Uterus (tissue), 4 donors: ENCODE results near the gene ERI2. TPM values are rescaled to one million over a fixed set of nuclear protein-coding genes. Genes with fewer than 3 reads are reported as not detected.

ENCODE experiments used
- DNase-seq, 2 donors: peaks; one replicate each; pipeline ENCODE4 v3.0.0-alpha.2; 2019 to 2020
- H3K27ac ChIP-seq, 2 donors: fragments of 200-600 bp; sonication (generic); 1 replicate in 1 of 2; 2 replicates in 1 of 2; pipeline ENCODE4 v1.5.1; 2016 to 2018
- H3K27me3 ChIP-seq, 2 donors: fragments of 200-600 bp; sonication (generic); one replicate each; pipeline ENCODE4 v1.5.1; 2018 to 2019; ENCODE audit warnings: control low read depth in 1 of 2
- H3K36me3 ChIP-seq, 2 donors: fragments of 200-600 bp; sonication (generic); one replicate each; pipeline ENCODE4 v1.5.1; 2019; ENCODE audit warnings: control low read depth in 1 of 2
- H3K4me1 ChIP-seq, 2 donors: fragments of 200-600 bp; sonication (generic); one replicate each; pipeline ENCODE4 v1.5.1; 2018 to 2019; ENCODE audit warnings: control low read depth in 1 of 2
- H3K4me3 ChIP-seq, 2 donors: fragments of 200-600 bp; sonication (generic); 1 replicate in 1 of 2; 2 replicates in 1 of 2; pipeline ENCODE4 v1.5.1; 2018 to 2019; ENCODE audit warnings: mild to moderate bottlenecking in 1 of 2
- H3K9me3 ChIP-seq, 2 donors: fragments of 200-600 bp; sonication (generic); one replicate each; pipeline ENCODE4 v1.5.1; 2019; ENCODE audit warnings: control low read depth in 1 of 2
- POLR2A ChIP-seq, 2 donors: fragments of 450-650 bp; IDR thresholded peaks; one replicate each; pipeline ENCODE4 v1.6.1; 2016; ENCODE audit warnings: antibody characterized with exemption in 2 of 2, mild to moderate bottlenecking in 1 of 2, moderate library complexity in 1 of 2
- intact Hi-C: fragments of 100-400 bp; cut with DNase I; formaldehyde crosslinking; loops from one replicate; pipeline ENCODE4 v1.15.1; 2023; ENCODE audit warnings: low total_unique reads
- total RNA-seq, 4 donors: library from RNA; depleted of rRNA in 3 of 4; stranded (reverse); fragments of >200 nt in 3 of 4; gene quantifications; one replicate each; pipeline versions ENCODE4 v1.1.0 to v1.2.4, GENCODE V29; 2014 to 2023
- TF ChIP-seq, protein P1 (sequence below), 4 experiments: fragments of 200-600 bp in 2 of 4; fragments of 450-650 bp in 2 of 4; sonication (generic) in 2 of 4; IDR thresholded peaks; one replicate each; pipeline ENCODE4 v1.5.1; 2016 to 2019; ENCODE audit warnings: antibody characterized with exemption in 4 of 4, mild to moderate bottlenecking in 2 of 4, moderate library complexity in 1 of 4
- donor health status: DM: yes; HTN: yes; CAD: no.

ERI2 gene
- total RNA-seq, 4 donors from 2014 or later = 0.88 to 37.3 (median 5.0) TPM

DNA sequence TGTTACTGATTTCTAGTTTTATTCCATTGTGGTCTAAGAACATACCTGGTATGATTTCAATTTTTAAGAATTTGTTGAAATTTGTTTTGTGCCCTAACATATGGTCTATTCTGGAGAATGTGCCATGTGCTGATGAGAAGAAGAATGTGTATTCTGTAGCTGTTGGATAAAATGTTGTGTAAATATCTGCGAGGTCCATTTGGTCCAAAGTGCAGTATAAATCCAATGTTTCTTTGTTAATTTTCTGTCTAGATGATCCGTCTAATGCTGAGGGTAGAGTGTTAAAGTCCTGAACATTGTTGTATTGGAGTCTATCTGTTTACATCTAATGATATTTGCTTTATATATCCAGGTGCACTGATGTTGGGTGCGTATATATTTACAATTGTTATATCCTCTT, 32.6 kb downstream of the ERI2 start:
- no peak overlapping the region for H3K27ac ChIP-seq
- H3K36me3 ChIP-seq = no peaks in the 10 kb centered on the region
- no peaks in the 10 kb centered on the region for H3K4me1 ChIP-seq
- no peaks in the 10 kb centered on the region for H3K27me3 ChIP-seq
- DNase-seq = no peak
- H3K4me3 ChIP-seq = no peak overlapping the region
- intact Hi-C loops = no loop called here
- TF ChIP-seq, protein P1, sequence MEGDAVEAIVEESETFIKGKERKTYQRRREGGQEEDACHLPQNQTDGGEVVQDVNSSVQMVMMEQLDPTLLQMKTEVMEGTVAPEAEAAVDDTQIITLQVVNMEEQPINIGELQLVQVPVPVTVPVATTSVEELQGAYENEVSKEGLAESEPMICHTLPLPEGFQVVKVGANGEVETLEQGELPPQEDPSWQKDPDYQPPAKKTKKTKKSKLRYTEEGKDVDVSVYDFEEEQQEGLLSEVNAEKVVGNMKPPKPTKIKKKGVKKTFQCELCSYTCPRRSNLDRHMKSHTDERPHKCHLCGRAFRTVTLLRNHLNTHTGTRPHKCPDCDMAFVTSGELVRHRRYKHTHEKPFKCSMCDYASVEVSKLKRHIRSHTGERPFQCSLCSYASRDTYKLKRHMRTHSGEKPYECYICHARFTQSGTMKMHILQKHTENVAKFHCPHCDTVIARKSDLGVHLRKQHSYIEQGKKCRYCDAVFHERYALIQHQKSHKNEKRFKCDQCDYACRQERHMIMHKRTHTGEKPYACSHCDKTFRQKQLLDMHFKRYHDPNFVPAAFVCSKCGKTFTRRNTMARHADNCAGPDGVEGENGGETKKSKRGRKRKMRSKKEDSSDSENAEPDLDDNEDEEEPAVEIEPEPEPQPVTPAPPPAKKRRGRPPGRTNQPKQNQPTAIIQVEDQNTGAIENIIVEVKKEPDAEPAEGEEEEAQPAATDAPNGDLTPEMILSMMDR (IDR thresholded peaks at IDR 0.05) = no peak
- no peak for TF ChIP-seq POLR2A (IDR thresholded peaks at IDR 0.05)
- H3K9me3 ChIP-seq = no peaks in the 10 kb centered on the region

DNA sequence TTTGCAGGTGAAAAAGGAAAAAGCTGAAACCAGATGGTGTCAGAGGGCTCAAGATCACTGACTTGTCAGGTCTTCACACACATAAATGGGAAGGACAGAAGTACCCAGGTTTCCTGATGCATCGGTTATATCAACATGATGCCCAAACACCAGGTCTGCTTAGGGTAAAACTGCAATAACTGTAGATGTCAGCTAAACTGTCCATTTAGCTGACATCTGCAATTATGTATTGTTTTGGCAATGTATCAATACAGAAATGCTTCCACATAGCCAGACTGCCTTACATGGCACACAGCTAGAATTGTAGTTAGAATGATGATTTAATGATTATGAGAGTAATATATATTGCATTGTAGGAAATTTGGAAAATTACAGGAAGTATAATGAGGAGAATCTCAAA, 37.5 kb downstream of the ERI2 start:
- intact Hi-C loops = no loop called here
- no peak overlapping the region for H3K27ac ChIP-seq
- no peaks in the 10 kb centered on the region for H3K36me3 ChIP-seq
- H3K4me3 ChIP-seq = no peak overlapping the region
- DNase-seq = no peak
- H3K9me3 ChIP-seq = no peaks in the 10 kb centered on the region
- H3K4me1 ChIP-seq = no peaks in the 10 kb centered on the region
- TF ChIP-seq, protein P1 (IDR thresholded peaks at IDR 0.05) = no peak
- no peak for TF ChIP-seq POLR2A (IDR thresholded peaks at IDR 0.05)
- no peaks in the 10 kb centered on the region for H3K27me3 ChIP-seq

GRCh38 chr16:20768121-20768520, 38.2 kb downstream of the ERI2 start:
- no peaks in the 10 kb centered on the region for H3K27me3 ChIP-seq
- DNase-seq = no peak
- H3K4me1 ChIP-seq = no peaks in the 10 kb centered on the region
- H3K4me3 ChIP-seq = no peak overlapping the region
- intact Hi-C loops = no loop called here
- H3K27ac ChIP-seq = no peak overlapping the region
- no peak for TF ChIP-seq POLR2A (IDR thresholded peaks at IDR 0.05)
- TF ChIP-seq, protein P1 (IDR thresholded peaks at IDR 0.05) = no peak
- no peaks in the 10 kb centered on the region for H3K36me3 ChIP-seq
- no peaks in the 10 kb centered on the region for H3K9me3 ChIP-seq

DNA sequence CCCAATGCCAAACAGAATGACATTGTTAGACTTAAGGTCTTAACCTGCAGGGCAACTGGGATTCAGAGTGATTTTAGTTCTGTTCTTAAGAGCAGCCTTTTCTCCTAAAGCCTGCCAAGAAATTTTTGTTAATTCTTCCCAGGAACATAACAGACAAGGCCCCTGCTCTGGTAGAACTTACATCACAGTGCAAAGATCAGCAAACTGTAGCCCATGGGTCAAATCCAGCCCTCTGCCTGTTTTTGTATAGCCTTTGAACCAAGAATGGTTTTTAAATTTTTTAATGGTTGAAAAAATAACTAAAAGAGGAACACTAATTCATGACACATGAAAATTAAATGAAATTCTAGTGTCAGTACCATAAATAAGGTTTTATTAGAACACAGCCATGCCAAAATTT, 38.7 kb downstream of the ERI2 start:
- TF ChIP-seq, protein P1 (IDR thresholded peaks at IDR 0.05) = no peak
- TF ChIP-seq POLR2A (IDR thresholded peaks at IDR 0.05) = no peak
- intact Hi-C loops = no loop called here
- Histone ChIP-seq H3K27me3 (no peaks in the 10 kb centered on the region), H3K4me1 (no peaks in the 10 kb centered on the region), H3K4me3 (no peak overlapping the region), H3K36me3 (no peaks in the 10 kb centered on the region), H3K27ac (no peak overlapping the region), H3K9me3 (no peaks in the 10 kb centered on the region)
- DNase-seq = no peak

DNA sequence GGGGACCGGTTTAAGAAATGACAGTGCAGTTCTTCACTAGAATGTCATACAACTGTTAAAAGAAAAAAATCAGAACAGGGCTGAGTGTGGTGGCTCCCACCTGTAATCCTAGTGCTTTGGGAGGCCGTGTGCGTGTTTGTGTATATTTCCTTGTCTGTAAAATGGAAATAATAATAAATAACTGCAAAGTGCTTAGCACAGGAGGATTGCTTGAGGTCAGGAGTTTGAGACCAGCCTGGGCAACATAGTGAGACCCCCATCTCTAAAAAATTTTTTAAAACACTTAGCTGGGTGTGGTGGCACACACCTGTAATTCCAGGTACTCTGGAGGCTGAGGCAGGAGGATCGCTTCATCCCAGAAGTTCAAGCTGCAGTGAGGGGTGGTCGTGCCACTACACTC, 40.0 kb downstream of the ERI2 start:
- intact Hi-C loops = no loop called here
- no peak for DNase-seq
- no peak overlapping the region for H3K4me3 ChIP-seq
- no peaks in the 10 kb centered on the region for H3K27me3 ChIP-seq
- H3K27ac ChIP-seq = no peak overlapping the region
- no peaks in the 10 kb centered on the region for H3K36me3 ChIP-seq
- H3K9me3 ChIP-seq = no peaks in the 10 kb centered on the region
- no peaks in the 10 kb centered on the region for H3K4me1 ChIP-seq
- TF ChIP-seq POLR2A (IDR thresholded peaks at IDR 0.05) = no peak
- TF ChIP-seq, protein P1 (IDR thresholded peaks at IDR 0.05) = no peak
